A549 (cell line): ENCODE results near the gene ARHGAP27. TPM values are rescaled to one million over a fixed set of nuclear protein-coding genes. Genes with fewer than 3 reads are reported as not detected.
A peak's percentile ranks its signal among the peaks of the same experiment; 100 is the strongest.

Source experiments
- BHLHE40 ChIP-seq: IDR thresholded peaks from 2 replicates; pipeline ENCODE4 v1.6.1; 2012; ENCODE audit warnings: low read depth, low read length, inconsistent platforms
- EHF ChIP-seq: fragments of 250-450 bp; sonication (Bioruptor Pico); IDR thresholded peaks from 2 replicates; pipeline ENCODE4 v1.5.0; 2020; ENCODE audit warnings: mild to moderate bottlenecking
- EHMT2 ChIP-seq: fragments of 200-600 bp; sonication (generic); IDR thresholded peaks from 2 replicates; pipeline ENCODE4 v1.6.1; 2016; ENCODE audit warnings: antibody characterized with exemption, low read depth, mild to moderate bottlenecking, moderate library complexity
- EP300 ChIP-seq, 2 experiments: fragments of >200 bp; sonication (Bioruptor Twin); formaldehyde crosslinking; IDR thresholded peaks; 2 replicates in 1 of 2; 3 replicates in 1 of 2; pipeline ENCODE4 v1.6.1; 2016 to 2017
- FOSB ChIP-seq: fragments of 250-450 bp; sonication (Bioruptor Pico); IDR thresholded peaks from 2 replicates; pipeline ENCODE4 v1.5.0; 2020; ENCODE audit warnings: mild to moderate bottlenecking, moderate library complexity
- HOXB5 ChIP-seq: fragments of 250-450 bp; sonication (Bioruptor Pico); IDR thresholded peaks from 2 replicates; pipeline ENCODE4 v1.5.0; 2020; ENCODE audit warnings: mild to moderate bottlenecking, moderate library complexity
- JUN ChIP-seq, 2 experiments: fragments of >200 bp; sonication (Bioruptor Twin); formaldehyde crosslinking; IDR thresholded peaks; 2 replicates in 1 of 2; 3 replicates in 1 of 2; pipeline ENCODE4 v1.6.1; 2016 to 2017
- JUNB ChIP-seq: fragments of >200 bp; sonication (Bioruptor Twin); formaldehyde crosslinking; IDR thresholded peaks from 2 replicates; pipeline ENCODE4 v1.6.1; 2016
- KDM1A ChIP-seq: fragments of 200-600 bp; sonication (generic); IDR thresholded peaks from 2 replicates; pipeline ENCODE4 v1.6.1; 2016; ENCODE audit warnings: low read depth, mild to moderate bottlenecking
- KDM5A ChIP-seq: fragments of 200-600 bp; sonication (generic); IDR thresholded peaks from 2 replicates; pipeline ENCODE4 v1.6.1; 2016; ENCODE audit warnings: antibody characterized with exemption, mild to moderate bottlenecking
- NPAS2 ChIP-seq: fragments of 250-450 bp; sonication (Bioruptor Pico); IDR thresholded peaks from 2 replicates; pipeline ENCODE4 v1.8.0; 2022; ENCODE audit warnings: mild to moderate bottlenecking, moderate library complexity, borderline replicate concordance
- NR3C1 ChIP-seq: fragments of >200 bp; sonication (Bioruptor Twin); formaldehyde crosslinking; IDR thresholded peaks from 3 replicates; pipeline ENCODE4 v1.6.1; 2017
- POLR2AphosphoS2 ChIP-seq: conservative IDR thresholded peaks from 2 replicates; pipeline ENCODE4 v1.6.1; 2012; ENCODE audit warnings: low read length, improper control_type of control experiment, inconsistent platforms
- RARB ChIP-seq: fragments of 250-450 bp; sonication (Bioruptor Pico); IDR thresholded peaks from 2 replicates; pipeline ENCODE4 v1.8.0; 2021; ENCODE audit warnings: mild to moderate bottlenecking, moderate library complexity
- RCOR1 ChIP-seq: fragments of 150-350 bp; IDR thresholded peaks from 2 replicates; pipeline ENCODE4 v1.6.1; 2014; ENCODE audit warnings: antibody characterized with exemption, low read length, low read depth
- SMC3 ChIP-seq: fragments of >200 bp; sonication (Bioruptor Twin); formaldehyde crosslinking; IDR thresholded peaks from 3 replicates; pipeline ENCODE4 v1.6.1; 2018; ENCODE audit warnings: inconsistent platforms
- SREBF2 ChIP-seq: fragments of 450-650 bp; IDR thresholded peaks from 2 replicates; pipeline ENCODE4 v1.6.1; 2014; ENCODE audit warnings: mild to moderate bottlenecking, moderate library complexity
- polyA plus RNA-seq, 4 experiments: library from polyadenylated mRNA; depleted of rRNA in 3 of 4; stranded (reverse); fragments of >200 nt; fragmentation: RNase III in 1 of 4; extraction: RNeasy Plus Mini Kit Qiagen cat#74134 plus additional on column Dnase treatment in 1 of 4; gene quantifications; 2 replicates in 3 of 4; 3 replicates in 1 of 4; pipeline ENCODE4 v1.2.3, GENCODE V29; 2011 to 2017
- TF ChIP-seq, protein P1 (sequence below): fragments of 150-350 bp; IDR thresholded peaks from 2 replicates; pipeline ENCODE4 v1.6.1; 2014; ENCODE audit warnings: low read depth, mild to moderate bottlenecking, low read length
- TF ChIP-seq, protein P2 (sequence below): IDR thresholded peaks from 2 replicates; pipeline ENCODE4 v1.6.1; 2012; ENCODE audit warnings: low read depth, borderline replicate concordance
- TF ChIP-seq, protein P3 (sequence below): fragments of 450-650 bp; IDR thresholded peaks from 2 replicates; pipeline ENCODE4 v1.6.1; 2014; ENCODE audit warnings: antibody characterized with exemption
- TF ChIP-seq, protein P4 (sequence below): IDR thresholded peaks from 2 replicates; pipeline ENCODE4 v1.6.1; 2012
- TF ChIP-seq, protein P5 (sequence below): IDR thresholded peaks from 2 replicates; pipeline ENCODE4 v1.6.1; 2012
- TF ChIP-seq, protein P6 (sequence below): fragments of 200-600 bp; sonication (generic); IDR thresholded peaks from 2 replicates; pipeline ENCODE4 v1.6.1; 2016; ENCODE audit warnings: antibody characterized with exemption, mild to moderate bottlenecking, moderate library complexity

Gene ARHGAP27
- polyA plus RNA-seq, 2 of the 4 experiments (the other 2 are of a cell fraction), result 10.0 to 16.4 TPM

DNA sequence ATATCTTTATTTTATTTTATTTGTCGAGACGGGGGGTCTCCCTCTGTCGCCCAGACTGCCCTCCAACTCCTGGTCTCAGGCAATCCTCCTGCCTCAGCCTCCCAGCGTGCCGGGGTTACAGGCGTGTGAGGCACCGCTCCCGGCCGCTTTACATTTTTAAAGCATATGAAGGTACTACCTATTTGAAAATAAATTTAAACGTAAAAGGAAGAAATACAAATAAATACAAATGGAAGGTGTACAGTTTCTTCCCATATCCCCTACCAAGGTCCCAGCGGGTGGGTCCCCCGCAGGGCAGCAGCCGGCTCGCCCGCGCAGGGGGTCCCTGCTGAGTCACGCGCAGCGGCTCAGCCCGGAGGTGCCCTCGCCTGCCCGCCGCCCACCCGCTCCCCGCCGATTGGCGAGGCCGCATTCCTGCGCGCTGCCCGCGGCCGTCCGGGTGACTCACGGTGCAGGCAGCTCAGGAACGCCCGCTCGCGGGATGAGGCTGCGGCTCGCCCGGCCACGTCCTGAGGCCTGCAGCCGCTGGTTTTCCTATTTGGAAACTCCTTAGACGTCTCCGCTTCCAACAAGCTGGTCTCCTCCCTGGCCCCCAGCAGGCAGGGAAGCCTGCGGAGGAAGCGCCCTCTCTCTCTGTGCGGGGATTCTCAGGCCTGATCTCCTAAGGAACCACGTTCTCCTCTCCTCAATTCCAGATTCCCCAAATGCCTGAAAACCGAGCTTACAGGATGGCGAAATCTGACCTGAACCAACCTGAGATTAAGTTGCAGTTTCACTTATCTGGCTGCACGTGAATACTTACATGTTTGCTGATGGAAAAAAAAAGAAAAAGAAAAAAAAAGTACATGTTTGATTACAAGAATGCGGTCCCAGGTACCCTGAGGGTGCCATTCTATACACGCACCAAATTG, 61.0 kb downstream of the ARHGAP27 start (continued):
- TF ChIP-seq BHLHE40 (peak; percentile 94), EHMT2 (no peak), RCOR1 (no peak), EHF (CRISPR knock-in tag) (peak; percentile 76), KDM5A (no peak), NR3C1 (no peak), KDM1A (no peak; the same call in 1 of the 2 replicates), HOXB5 (peak; percentile 77), SMC3 (peak; percentile 68), FOSB (CRISPR knock-in tag) (no peak), POLR2AphosphoS2 (no peak), JUNB (peak; percentile 99), EP300 (IDR thresholded peaks at IDR 0.05) (peak; percentile 97 to 99), NPAS2 (CRISPR knock-in tag) (peak; percentile 68), RARB (CRISPR knock-in tag) (peak; percentile 10), SREBF2 (no peak), JUN (IDR thresholded peaks at IDR 0.05) (peak; percentile 97 to 100)
- TF ChIP-seq, protein P1, sequence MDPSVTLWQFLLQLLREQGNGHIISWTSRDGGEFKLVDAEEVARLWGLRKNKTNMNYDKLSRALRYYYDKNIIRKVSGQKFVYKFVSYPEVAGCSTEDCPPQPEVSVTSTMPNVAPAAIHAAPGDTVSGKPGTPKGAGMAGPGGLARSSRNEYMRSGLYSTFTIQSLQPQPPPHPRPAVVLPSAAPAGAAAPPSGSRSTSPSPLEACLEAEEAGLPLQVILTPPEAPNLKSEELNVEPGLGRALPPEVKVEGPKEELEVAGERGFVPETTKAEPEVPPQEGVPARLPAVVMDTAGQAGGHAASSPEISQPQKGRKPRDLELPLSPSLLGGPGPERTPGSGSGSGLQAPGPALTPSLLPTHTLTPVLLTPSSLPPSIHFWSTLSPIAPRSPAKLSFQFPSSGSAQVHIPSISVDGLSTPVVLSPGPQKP, result no peak
- TF ChIP-seq, protein P2, sequence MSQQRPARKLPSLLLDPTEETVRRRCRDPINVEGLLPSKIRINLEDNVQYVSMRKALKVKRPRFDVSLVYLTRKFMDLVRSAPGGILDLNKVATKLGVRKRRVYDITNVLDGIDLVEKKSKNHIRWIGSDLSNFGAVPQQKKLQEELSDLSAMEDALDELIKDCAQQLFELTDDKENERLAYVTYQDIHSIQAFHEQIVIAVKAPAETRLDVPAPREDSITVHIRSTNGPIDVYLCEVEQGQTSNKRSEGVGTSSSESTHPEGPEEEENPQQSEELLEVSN, result peak; percentile 78
- TF ChIP-seq, protein P3, sequence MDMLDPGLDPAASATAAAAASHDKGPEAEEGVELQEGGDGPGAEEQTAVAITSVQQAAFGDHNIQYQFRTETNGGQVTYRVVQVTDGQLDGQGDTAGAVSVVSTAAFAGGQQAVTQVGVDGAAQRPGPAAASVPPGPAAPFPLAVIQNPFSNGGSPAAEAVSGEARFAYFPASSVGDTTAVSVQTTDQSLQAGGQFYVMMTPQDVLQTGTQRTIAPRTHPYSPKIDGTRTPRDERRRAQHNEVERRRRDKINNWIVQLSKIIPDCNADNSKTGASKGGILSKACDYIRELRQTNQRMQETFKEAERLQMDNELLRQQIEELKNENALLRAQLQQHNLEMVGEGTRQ, result no peak; the same call in 1 of the 2 replicates
- TF ChIP-seq, protein P4, sequence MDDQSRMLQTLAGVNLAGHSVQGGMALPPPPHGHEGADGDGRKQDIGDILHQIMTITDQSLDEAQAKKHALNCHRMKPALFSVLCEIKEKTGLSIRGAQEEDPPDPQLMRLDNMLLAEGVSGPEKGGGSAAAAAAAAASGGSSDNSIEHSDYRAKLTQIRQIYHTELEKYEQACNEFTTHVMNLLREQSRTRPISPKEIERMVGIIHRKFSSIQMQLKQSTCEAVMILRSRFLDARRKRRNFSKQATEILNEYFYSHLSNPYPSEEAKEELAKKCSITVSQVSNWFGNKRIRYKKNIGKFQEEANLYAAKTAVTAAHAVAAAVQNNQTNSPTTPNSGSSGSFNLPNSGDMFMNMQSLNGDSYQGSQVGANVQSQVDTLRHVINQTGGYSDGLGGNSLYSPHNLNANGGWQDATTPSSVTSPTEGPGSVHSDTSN, result peak; percentile 82
- TF ChIP-seq, protein P5, sequence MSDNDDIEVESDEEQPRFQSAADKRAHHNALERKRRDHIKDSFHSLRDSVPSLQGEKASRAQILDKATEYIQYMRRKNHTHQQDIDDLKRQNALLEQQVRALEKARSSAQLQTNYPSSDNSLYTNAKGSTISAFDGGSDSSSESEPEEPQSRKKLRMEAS, result peak; percentile 95
- TF ChIP-seq, protein P6, sequence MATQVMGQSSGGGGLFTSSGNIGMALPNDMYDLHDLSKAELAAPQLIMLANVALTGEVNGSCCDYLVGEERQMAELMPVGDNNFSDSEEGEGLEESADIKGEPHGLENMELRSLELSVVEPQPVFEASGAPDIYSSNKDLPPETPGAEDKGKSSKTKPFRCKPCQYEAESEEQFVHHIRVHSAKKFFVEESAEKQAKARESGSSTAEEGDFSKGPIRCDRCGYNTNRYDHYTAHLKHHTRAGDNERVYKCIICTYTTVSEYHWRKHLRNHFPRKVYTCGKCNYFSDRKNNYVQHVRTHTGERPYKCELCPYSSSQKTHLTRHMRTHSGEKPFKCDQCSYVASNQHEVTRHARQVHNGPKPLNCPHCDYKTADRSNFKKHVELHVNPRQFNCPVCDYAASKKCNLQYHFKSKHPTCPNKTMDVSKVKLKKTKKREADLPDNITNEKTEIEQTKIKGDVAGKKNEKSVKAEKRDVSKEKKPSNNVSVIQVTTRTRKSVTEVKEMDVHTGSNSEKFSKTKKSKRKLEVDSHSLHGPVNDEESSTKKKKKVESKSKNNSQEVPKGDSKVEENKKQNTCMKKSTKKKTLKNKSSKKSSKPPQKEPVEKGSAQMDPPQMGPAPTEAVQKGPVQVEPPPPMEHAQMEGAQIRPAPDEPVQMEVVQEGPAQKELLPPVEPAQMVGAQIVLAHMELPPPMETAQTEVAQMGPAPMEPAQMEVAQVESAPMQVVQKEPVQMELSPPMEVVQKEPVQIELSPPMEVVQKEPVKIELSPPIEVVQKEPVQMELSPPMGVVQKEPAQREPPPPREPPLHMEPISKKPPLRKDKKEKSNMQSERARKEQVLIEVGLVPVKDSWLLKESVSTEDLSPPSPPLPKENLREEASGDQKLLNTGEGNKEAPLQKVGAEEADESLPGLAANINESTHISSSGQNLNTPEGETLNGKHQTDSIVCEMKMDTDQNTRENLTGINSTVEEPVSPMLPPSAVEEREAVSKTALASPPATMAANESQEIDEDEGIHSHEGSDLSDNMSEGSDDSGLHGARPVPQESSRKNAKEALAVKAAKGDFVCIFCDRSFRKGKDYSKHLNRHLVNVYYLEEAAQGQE, result no peak
